Astrocyte of the spinal cord (primary cell): ENCODE measurements around the gene HLA-E.
"Not testable (repeated sequence)": the region's sequence is repeated elsewhere in the genome, so short reads cannot be mapped to it uniquely, and the experiment has no call there.

Source experiments
- DNase-seq: peaks from one replicate; pipeline ENCODE4 v3.0.0; 2011; ENCODE audit warnings: low read depth, low spot score
- H3K4me3 ChIP-seq: 2 replicates; pipeline ENCODE4 v1.5.1; 2011; ENCODE audit warnings: low read depth, mild to moderate bottlenecking, low read length, moderate library complexity
- CTCF ChIP-seq: IDR thresholded peaks from 2 replicates; pipeline ENCODE4 v1.5.1; 2012; ENCODE audit warnings: low read depth, mild to moderate bottlenecking, low read length, inconsistent platforms
- in situ Hi-C: cut with HindIII; loops from 2 replicates; pipeline ENCODE4 v1.10.0; 2017; ENCODE audit warnings: low sequenced_read_pairs

The HLA-E gene

GRCh38 chr6:30490026-30490876 lies 942 bp downstream of the HLA-E start:
- in situ Hi-C loops = no loop called here

GRCh38 chr6:30491291-30491953 lies 2.1 kb downstream of the HLA-E start:
- not testable (repeated sequence) for DNase-seq

More at GRCh38 chr6:30490026-30490876, 942 bp downstream of the HLA-E start:
- DNase-seq = peak; percentile 52
- no peak for TF ChIP-seq CTCF
- H3K4me3 ChIP-seq = peak overlapping the region; percentile 92

GRCh38 chr6:30491991-30492952 lies 3.0 kb downstream of the HLA-E start:
- TF ChIP-seq CTCF = no peak
- H3K4me3 ChIP-seq = no peak overlapping the region
- DNase-seq = no peak
- in situ Hi-C loops = no loop called here

More at GRCh38 chr6:30491291-30491953, 2.1 kb downstream of the HLA-E start:
- H3K4me3 ChIP-seq, in situ Hi-C loops: not testable (repeated sequence)

GRCh38 chr6:30493643-30494250 lies 4.4 kb downstream of the HLA-E start:
- H3K4me3 ChIP-seq = no peak overlapping the region
- DNase-seq = no peak
- in situ Hi-C loops = no loop called here
- TF ChIP-seq CTCF = no peak

GRCh38 chr6:30494291-30494861 lies 5.1 kb downstream of the HLA-E start:
- no peak for TF ChIP-seq CTCF
- DNase-seq = no peak
- H3K4me3 ChIP-seq = no peak overlapping the region
- in situ Hi-C loops = no loop called here

GRCh38 chr6:30495060-30495459 lies 5.8 kb downstream of the HLA-E start:
- in situ Hi-C loops, DNase-seq, H3K4me3 ChIP-seq: not testable (repeated sequence)

GRCh38 chr6:30495993-30496392 lies 6.7 kb downstream of the HLA-E start:
- in situ Hi-C loops = no loop called here
- TF ChIP-seq CTCF = no peak

GRCh38 chr6:30497261-30497599 lies 7.9 kb downstream of the HLA-E start:
- DNase-seq, in situ Hi-C loops, H3K4me3 ChIP-seq: not testable (repeated sequence)

More at GRCh38 chr6:30495993-30496392, 6.7 kb downstream of the HLA-E start:
- no peak overlapping the region for H3K4me3 ChIP-seq
- no peak for DNase-seq
